Inflammatory macrophage (primary cell): ENCODE data around the gene SERPINA3.
A peak's percentile ranks its signal among the peaks of the same experiment; 100 is the strongest.
"Not testable (repeated sequence)": the region's sequence is repeated elsewhere in the genome, so short reads cannot be mapped to it uniquely, and the experiment has no call there.

Experiments
- DNase-seq, 2 donors: peaks; one replicate each; pipeline ENCODE4 v3.0.0-alpha.2; 2020 to 2022

The SERPINA3 gene

GRCh38 chr14:94633121-94633520, 20.9 kb downstream of the SERPINA3 start:
- no peak for DNase-seq

GRCh38 chr14:94635154-94635553, 23.0 kb downstream of the SERPINA3 start:
- no peak for DNase-seq

GRCh38 chr14:94636744-94637412, 24.7 kb downstream of the SERPINA3 start:
- DNase-seq: peak in 1 of 2 donors; percentile 22

- not testable (repeated sequence) for DNase-seq
Measured at GRCh38 chr14:94637814-94638213, 25.6 kb downstream of the SERPINA3 start.

- DNase-seq: no peak
Measured at GRCh38 chr14:94638339-94638738, 26.1 kb downstream of the SERPINA3 start.

- DNase-seq: no peak
Measured at GRCh38 chr14:94638961-94639817, 27.0 kb downstream of the SERPINA3 start.

- no peak for DNase-seq
Measured at GRCh38 chr14:94640721-94641631, 28.8 kb downstream of the SERPINA3 start.

- no peak for DNase-seq
Measured at GRCh38 chr14:94641632-94641955, 29.4 kb downstream of the SERPINA3 start.

GRCh38 chr14:94643316-94644101, 31.3 kb downstream of the SERPINA3 start:
- no peak for DNase-seq

GRCh38 chr14:94644102-94644535, 31.9 kb downstream of the SERPINA3 start:
- DNase-seq: no peak

- DNase-seq: no peak
Measured at GRCh38 chr14:94646066-94646465, 33.9 kb downstream of the SERPINA3 start.

- DNase-seq: peak; percentile 30 to 46
Measured at GRCh38 chr14:94646481-94646880, 34.3 kb downstream of the SERPINA3 start.

GRCh38 chr14:94648801-94649200, 36.6 kb downstream of the SERPINA3 start:
- no peak for DNase-seq

- no peak for DNase-seq
Measured at GRCh38 chr14:94649543-94650443, 37.6 kb downstream of the SERPINA3 start.

- DNase-seq: no peak
Measured at GRCh38 chr14:94650444-94650775, 38.2 kb downstream of the SERPINA3 start.

GRCh38 chr14:94650806-94651805, 38.9 kb downstream of the SERPINA3 start:
- no peak for DNase-seq

GRCh38 chr14:94653321-94653720, 41.1 kb downstream of the SERPINA3 start:
- no peak for DNase-seq

GRCh38 chr14:94654071-94654861, 42.1 kb downstream of the SERPINA3 start:
- no peak for DNase-seq

GRCh38 chr14:94655169-94655710, 43.0 kb downstream of the SERPINA3 start:
- no peak for DNase-seq
